ENCODE results near the gene FILIP1L.

FILIP1L gene

DNA sequence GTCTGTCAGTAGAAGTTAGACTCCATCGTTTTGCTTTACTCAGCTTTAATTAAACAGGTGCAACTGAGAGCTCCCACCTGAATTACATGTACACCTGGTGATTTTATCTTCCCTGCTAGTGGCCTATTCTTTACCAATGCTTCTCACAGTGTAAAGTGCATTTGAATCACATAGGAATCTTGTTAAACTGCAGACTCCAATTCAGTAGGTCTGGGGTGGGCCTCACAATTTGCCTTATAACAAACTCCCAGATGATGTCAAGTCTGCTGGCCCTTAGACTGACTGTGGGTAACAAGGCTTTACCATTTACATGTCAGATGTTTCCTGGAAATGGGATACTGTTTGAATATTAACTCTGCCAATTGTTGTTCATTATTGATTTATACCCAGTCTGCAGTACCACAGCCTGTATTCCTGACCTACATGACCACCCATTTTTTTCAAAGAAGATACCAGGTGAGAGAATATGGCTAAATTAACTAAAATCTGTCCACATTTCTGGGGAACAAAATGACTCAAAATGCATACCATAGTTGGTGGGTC is 259.5 kb downstream of the FILIP1L start:
- TF ChIP-seq, protein P1, sequence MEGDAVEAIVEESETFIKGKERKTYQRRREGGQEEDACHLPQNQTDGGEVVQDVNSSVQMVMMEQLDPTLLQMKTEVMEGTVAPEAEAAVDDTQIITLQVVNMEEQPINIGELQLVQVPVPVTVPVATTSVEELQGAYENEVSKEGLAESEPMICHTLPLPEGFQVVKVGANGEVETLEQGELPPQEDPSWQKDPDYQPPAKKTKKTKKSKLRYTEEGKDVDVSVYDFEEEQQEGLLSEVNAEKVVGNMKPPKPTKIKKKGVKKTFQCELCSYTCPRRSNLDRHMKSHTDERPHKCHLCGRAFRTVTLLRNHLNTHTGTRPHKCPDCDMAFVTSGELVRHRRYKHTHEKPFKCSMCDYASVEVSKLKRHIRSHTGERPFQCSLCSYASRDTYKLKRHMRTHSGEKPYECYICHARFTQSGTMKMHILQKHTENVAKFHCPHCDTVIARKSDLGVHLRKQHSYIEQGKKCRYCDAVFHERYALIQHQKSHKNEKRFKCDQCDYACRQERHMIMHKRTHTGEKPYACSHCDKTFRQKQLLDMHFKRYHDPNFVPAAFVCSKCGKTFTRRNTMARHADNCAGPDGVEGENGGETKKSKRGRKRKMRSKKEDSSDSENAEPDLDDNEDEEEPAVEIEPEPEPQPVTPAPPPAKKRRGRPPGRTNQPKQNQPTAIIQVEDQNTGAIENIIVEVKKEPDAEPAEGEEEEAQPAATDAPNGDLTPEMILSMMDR (IDR thresholded peaks at IDR 0.05; ENCODE audit: low read depth, low read length): no peak
- no peak for DNase-seq (ENCODE audit: low read depth in 2 of 2)
- H3K4me3 ChIP-seq (replicated peaks in 1 of 2; ENCODE audit: low read depth in 2 of 2, low read length in 2 of 2): no peak overlapping the region

DNA sequence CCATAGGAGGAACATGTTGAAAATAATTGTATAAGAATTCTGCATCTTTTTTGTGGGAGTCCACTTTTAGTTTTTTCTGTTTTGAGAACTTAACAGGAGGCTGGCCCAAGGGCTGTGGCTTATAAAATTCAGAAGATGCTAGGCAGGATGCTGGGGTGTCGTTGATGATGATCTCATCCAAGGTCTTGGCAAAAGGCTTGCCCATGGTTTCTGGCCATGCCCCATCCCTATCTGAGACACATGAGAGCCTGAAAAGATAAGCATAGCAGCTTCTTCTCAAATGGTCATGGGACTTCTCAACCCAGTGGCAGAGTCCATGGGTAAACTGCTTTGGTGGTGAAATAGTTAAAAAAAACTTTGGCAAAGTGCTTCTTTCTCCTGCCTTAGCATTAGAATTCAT is 261.4 kb downstream of the FILIP1L start:
- TF ChIP-seq, protein P1 (IDR thresholded peaks at IDR 0.05; ENCODE audit: low read depth, low read length): no peak
- peak in 1 of 2 donors; percentile 12 for DNase-seq (ENCODE audit: low read depth in 2 of 2)
- no peak overlapping the region for H3K4me3 ChIP-seq (replicated peaks in 1 of 2; ENCODE audit: low read depth in 2 of 2, low read length in 2 of 2)

DNA sequence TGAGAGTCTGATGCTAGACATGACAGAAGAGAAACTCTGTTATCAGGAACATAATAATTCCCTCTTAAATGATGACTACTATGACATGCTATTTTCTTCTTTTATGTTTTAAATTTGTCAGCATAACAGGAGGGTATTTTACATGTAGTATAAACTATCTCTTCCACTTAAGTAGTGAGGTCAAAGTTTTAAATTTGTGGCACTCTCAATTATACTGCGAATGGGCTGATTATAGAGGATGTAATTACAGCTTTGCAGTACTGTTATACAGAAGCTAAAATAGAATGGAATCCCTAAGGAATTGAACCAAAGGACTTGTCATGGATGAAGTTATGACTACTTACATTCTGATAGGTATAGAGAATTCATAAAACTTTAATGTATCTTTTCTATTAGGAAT is 262.3 kb downstream of the FILIP1L start:
- DNase-seq (ENCODE audit: low read depth in 2 of 2): no peak
- H3K4me3 ChIP-seq (replicated peaks in 1 of 2; ENCODE audit: low read depth in 2 of 2, low read length in 2 of 2): no peak overlapping the region
- TF ChIP-seq, protein P1 (IDR thresholded peaks at IDR 0.05; ENCODE audit: low read depth, low read length): no peak

DNA sequence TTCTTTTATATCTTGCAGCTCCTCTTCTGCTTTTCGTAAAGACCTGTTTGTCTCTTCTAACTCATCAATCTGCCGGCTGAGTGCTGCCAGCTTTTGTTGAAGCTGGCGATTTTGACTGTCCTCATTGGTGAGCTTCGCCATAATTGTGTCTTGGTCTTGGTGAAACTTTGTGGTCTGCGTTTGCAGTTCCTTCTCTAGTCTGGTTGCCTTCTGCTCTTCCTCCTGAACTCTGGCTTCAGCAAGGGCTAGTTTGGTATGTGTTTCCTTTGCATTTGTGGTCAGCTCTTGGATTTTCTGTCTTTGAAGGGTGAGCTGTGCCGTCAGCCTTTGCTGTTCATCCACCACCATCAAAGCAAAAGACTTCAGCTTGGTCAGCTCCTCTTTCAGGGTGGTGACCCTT is 263.7 kb downstream of the FILIP1L start:
- no peak for DNase-seq (ENCODE audit: low read depth in 2 of 2)
- no peak overlapping the region for H3K4me3 ChIP-seq (replicated peaks in 1 of 2; ENCODE audit: low read depth in 2 of 2, low read length in 2 of 2)
- TF ChIP-seq, protein P1 (IDR thresholded peaks at IDR 0.05; ENCODE audit: low read depth, low read length): no peak

DNA sequence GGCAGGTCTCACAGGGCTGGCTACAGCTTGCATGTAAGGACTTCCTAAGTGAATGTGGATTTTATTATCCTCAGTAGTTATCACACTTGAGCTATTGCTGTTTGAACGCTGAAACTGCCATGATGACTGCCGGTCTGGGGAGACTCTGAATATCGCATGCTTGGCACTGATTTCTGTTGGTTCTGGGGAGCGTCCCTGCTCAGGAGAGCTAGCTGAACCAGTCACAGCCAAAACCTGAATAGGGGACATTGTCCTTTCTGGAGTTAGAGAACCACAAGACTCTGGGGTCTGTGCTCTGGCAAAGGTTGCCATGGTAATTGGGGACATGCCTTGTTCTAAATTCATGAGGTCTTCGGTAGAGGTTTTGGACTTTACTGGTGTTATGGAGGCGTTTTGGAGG is 265.9 kb downstream of the FILIP1L start:
- H3K4me3 ChIP-seq (replicated peaks in 1 of 2; ENCODE audit: low read depth in 2 of 2, low read length in 2 of 2): no peak overlapping the region
- TF ChIP-seq, protein P1 (IDR thresholded peaks at IDR 0.05; ENCODE audit: low read depth, low read length): no peak
- no peak for DNase-seq (ENCODE audit: low read depth in 2 of 2)

DNA sequence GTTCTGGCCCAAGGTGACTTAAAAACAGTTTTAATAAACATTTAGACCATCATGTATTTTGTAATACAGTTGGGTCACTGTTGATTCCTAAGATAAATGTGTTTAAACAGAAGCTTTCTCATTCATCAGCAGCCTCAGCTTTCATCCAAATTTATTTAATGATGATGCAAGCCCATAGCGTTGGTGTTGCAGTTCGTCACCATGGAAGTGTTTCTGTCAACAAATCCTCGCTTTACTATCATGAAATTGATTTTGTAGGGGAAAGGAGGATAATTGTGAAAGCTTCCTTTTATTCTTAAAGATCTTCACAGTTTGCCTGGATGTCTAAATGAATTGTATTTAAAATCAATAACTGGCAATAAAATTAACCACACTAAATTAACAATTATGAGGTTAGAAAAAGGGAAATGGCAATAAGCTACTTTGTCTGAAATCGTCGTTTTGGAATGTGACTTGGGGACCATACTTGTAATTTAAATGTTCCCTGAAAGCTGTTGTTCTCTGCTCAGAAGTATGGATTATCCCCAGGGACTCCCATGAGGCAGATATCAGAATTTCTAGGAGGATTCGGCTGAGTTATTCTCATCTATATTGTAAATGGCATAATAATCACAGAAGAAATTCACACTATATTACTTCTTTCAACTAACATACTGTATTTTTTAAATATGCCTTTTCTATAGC is 267.7 kb downstream of the FILIP1L start:
- TF ChIP-seq, protein P1 (IDR thresholded peaks at IDR 0.05; ENCODE audit: low read depth, low read length): no peak
- peak; percentile 79 to 91 for DNase-seq (ENCODE audit: low read depth in 2 of 2)
- H3K4me3 ChIP-seq (replicated peaks in 1 of 2; ENCODE audit: low read depth in 2 of 2, low read length in 2 of 2): no peak overlapping the region
